Endothelial cell of umbilical vein (primary cell): Measurements from ENCODE around the gene FAM167B.
"Not testable (repeated sequence)": the region's sequence is repeated elsewhere in the genome, so short reads cannot be mapped to it uniquely, and the experiment has no call there.

Experiments used
- CTCF ChIP-seq, 2 donors: IDR thresholded peaks; 1 replicate in 1 of 2; 2 replicates in 1 of 2; pipeline ENCODE4 v1.5.1; 2011; ENCODE audit warnings: low read length in 2 of 2, mild to moderate bottlenecking in 2 of 2, moderate library complexity in 2 of 2, control low read depth in 1 of 2, inconsistent platforms in 1 of 2, low read depth in 1 of 2; ENCODE audit not compliant: insufficient read depth in 1 of 2; ENCODE audit errors: extremely low read depth in 1 of 2
- EZH2 ChIP-seq: IDR thresholded peaks from 2 replicates; pipeline ENCODE4 v1.6.1; 2012; ENCODE audit warnings: borderline replicate concordance, low read depth, mild to moderate bottlenecking, moderate library complexity, low read length, inconsistent platforms; ENCODE audit not compliant: severe bottlenecking
- GATA2 ChIP-seq: IDR thresholded peaks from 2 replicates; pipeline ENCODE4 v1.7.0; 2011; ENCODE audit warnings: low read depth, mild to moderate bottlenecking, moderate library complexity, mixed read lengths, low read length; ENCODE audit not compliant: insufficient read length, insufficient read depth
- JUN ChIP-seq: IDR thresholded peaks from 2 replicates; pipeline ENCODE4 v1.6.1; 2011; ENCODE audit warnings: borderline replicate concordance, low read depth; ENCODE audit not compliant: insufficient read length, insufficient read depth
- MYC ChIP-seq: IDR thresholded peaks from one replicate; pipeline ENCODE4 v1.6.1; 2011; ENCODE audit warnings: mild to moderate bottlenecking, low read depth, low read length
- POLR2A ChIP-seq: IDR thresholded peaks from 2 replicates; pipeline ENCODE4 v1.6.1; 2012; ENCODE audit warnings: low read depth, mild to moderate bottlenecking, control low read depth, low read length
- POLR2AphosphoS5 ChIP-seq: IDR thresholded peaks from 2 replicates; pipeline ENCODE4 v1.6.1; 2012; ENCODE audit warnings: low read depth, mild to moderate bottlenecking, control low read depth, low read length, moderate library complexity; ENCODE audit not compliant: insufficient read depth

DNA sequence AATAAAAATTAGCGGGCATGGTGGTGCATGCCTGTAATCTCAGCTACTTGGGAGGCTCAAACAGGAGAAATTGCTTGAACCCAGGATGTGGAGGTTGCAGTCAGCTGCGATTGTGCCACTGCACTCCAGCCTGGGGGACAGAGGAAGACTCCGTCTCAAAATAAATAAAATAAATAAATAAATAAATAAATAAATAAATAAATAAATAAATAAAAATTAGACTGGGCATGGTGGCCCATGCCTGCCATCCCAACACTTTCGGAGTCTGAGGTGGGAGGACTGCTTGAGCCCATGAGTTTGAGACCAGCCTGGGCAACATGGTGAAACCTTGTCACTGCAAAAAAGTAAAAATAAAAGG is 16.2 kb downstream of the FAM167B start:
- TF ChIP-seq JUN; CTCF (IDR thresholded peaks at IDR 0.05; ENCODE audit: extremely low read depth in 1 of 2, insufficient read depth in 1 of 2, low read depth in 1 of 2, low read length in 2 of 2); EZH2; MYC; POLR2A; POLR2AphosphoS5; GATA2: not testable (repeated sequence)
